CD4-positive, alpha-beta T cell treated with Interleukin-10 for 1 hour (primary cell): Measurements from ENCODE around the gene LINGO1.

Experiments used
- DNase-seq: peaks from one replicate; pipeline ENCODE4 v3.0.0-alpha.2; 2020

Gene LINGO1

DNA sequence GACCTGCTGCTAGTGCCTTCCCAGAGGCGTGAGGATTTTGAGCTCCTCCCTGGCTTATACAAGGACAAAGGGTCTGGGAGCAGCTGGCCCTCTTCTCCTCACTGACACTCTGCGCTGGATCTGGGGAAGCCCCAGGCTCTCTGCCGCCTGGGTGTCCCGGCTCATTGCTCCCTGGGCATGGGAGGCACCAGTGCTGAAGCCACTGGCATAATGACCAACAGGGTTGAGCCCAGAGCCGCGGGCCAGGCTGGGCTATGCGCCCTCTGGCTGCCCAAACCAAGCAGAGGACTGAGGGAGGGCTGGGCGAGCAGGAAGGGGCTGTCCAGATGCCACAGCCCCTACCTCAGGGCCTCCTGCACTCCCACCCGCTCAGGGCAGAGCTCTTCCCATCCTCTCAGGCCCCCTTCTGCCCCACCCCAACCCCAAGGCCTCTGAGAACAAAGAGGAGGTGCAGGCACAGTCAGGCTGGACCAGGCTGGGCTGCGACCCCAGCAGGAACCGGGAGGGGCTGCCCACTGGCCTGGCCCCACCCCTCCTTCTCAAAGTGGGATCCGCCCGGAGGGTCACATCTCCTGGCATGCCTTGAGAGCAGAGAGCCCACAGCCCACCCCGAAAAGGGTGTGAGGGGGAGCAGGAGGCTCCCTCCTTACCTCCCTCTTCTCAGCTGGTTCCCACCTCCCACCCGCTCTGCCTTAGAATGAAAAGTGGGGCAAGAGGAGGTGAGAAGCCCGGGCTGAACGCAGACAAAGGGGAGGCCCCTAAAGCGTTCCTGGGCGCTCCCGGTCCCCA is 1.6 kb downstream of the LINGO1 start:
- no peak for DNase-seq

DNA sequence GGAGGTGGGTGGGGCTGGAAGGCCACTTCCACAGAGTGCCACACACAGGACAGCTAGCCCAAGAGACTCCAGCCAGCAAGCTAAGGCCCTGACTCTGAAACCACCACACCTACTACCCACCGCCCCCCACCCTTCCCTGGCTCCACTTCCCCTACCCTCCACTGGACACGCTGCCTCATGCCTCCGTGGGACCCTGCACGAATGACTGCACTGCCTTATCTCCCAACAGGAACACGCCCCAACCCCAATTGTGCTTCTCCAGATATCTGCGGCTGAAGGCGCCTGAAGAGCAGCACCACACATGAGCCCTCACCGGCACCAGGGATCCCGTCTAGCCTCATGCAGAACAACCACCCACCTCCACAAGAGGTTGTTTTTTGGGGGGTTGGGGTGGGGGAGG is 2.7 kb downstream of the LINGO1 start:
- no peak for DNase-seq

DNA sequence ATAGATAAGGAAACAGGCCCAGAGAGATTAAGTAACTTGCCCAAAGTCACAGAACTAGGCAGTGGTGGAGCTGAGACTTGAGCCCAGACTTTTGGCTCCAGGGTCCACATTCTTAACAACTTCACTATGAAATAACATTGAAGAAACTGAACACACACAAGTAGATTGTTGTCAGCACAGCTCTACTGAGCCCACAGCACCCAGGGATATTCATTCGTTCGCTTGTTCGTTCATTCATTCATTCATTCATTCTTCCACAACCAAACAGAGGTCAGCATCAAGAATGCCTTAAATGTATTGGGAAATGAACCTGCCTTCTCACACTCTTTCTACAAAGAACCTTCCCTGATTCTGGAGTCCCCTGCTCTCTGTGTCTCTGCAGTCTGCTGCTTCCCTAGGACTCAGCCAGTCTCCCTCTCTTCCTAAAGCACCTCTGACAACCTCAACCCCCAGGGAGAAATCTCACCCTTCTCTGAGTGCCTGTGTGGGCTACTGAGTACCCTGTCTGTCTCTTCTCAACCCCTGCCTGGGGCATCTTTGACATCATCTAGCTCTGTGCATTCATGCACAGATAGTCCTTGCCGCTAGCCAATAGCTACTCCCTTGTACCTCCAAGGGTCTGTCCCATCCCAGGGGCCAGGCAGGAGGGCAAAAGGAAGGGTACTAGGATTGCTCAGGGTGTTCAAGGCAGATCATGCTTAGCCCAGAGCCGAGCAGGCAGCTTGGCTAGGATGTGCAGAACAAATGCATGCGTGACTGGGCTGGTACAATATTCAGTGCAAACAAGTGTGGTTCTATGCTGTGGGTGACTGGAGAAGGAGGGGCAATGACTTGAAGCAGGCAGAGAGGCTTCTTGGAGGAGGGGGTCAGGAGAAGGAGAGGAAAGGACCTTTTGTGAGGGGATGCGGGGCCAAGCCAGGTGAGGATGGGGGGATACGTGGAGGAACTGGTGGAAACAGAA is 3.4 kb downstream of the LINGO1 start:
- DNase-seq = no peak

DNA sequence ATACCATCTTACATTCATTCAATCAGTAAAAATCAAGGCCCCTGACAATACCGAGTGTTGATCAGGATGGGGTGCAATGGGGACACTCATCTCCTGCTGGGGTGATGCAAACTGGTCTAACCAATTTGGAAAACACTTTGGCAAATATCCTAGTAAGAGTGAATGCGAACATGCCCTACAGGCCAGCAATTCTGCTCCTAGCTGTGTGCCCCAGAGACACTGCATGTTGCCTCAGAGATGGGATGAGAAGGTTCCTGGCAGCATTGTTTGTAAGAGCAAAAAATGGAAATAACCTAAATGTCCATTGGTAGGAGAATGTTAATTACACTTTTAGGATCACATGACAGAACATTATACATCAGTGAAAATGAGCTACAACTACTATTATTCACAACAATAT is 4.7 kb downstream of the LINGO1 start:
- DNase-seq = no peak

DNA sequence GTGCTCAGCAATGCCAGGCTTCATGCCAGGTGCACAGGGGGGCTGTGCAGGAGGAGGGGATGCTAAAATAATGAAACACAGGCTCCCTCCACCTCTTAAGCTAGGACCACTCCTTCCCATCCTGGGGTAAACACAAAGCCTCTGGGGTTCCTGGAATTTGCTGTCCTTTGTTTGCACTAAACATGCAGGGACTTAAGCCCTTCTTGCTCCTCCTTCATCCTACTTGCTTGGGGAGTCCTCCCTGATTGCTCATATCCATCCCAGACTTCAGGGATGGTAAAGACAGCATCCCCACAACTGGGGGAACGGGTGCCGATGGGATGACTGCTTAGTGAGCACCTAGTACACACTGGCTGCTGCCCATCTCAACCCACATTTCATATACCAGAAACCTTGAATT is 5.1 kb downstream of the LINGO1 start:
- DNase-seq = no peak

DNA sequence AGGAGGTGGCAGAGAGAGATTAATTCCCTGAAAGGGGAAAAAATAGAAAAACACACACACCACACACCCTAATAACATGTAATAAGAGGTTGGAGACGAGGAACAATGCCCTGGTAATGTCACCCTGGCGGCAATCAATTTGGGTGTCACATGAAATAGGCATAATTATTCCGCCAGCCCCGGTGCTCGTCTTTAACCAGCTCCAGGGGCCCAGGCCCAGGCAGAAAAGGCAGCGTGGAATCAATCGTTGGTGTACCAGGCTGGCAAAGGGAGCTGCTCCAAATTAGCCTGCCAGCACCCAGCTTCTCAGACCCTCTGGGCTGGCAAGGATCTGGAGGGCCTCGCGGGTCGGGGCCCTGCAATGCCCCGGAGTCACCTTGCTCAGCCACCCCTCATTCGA is 5.6 kb downstream of the LINGO1 start:
- DNase-seq = no peak

DNA sequence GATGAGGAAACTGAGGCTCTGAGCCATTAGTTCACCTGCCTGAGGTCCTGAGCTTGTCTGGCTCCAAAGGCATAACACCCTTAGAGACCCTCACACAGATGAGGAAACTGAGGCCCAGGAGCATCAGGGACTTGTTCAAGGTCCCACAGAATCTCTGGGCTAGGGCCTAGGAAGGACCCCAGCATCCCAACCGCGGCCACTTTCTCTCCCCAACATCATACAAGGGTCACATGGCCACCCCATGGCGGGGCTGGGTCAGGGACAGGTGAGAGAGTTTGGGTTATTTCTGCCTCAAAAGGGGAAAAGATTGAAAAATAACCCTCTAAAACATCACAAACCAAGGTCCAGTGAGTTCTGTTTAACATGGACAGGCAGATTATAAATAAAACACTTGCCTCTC is 6.7 kb downstream of the LINGO1 start:
- no peak for DNase-seq

DNA sequence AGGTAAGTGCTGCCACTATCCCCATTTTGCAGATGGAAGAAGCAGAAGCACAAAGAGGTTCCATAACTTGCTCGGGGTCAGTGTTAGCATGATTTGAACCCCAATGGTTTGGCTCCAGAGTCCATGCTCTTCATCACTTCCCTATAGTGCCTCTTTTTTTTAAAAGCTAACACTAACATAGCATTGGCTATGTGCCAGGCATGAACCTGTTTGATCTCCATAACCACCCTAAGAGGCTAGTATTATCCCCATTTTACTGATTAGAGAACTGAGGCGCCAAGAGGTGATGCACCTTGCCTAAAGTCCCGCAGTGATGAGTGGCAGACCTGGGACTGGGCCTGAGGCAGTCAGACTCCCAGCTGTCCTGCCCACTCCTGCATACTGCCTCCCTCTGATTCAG is 7.3 kb downstream of the LINGO1 start:
- no peak for DNase-seq

DNA sequence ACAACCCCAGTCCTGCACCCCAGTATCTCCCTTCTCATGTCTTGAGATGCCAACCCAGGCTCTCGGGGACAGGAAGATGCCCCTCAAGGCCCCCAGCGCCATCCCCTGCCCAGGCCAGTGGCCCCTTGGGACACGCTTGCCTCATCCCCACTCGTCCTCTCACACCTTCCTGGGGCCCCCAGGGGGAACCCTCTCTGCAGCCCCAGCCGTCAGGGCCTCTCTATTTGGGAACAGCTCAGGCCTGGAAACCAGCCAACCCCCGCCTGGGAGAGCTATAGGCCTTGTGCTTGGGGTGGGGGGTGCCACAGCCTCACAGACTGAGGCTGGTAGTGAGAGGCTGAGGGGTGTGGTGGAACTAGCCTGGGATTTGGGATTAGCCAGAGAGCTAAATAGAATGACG is 7.8 kb downstream of the LINGO1 start:
- no peak for DNase-seq

DNA sequence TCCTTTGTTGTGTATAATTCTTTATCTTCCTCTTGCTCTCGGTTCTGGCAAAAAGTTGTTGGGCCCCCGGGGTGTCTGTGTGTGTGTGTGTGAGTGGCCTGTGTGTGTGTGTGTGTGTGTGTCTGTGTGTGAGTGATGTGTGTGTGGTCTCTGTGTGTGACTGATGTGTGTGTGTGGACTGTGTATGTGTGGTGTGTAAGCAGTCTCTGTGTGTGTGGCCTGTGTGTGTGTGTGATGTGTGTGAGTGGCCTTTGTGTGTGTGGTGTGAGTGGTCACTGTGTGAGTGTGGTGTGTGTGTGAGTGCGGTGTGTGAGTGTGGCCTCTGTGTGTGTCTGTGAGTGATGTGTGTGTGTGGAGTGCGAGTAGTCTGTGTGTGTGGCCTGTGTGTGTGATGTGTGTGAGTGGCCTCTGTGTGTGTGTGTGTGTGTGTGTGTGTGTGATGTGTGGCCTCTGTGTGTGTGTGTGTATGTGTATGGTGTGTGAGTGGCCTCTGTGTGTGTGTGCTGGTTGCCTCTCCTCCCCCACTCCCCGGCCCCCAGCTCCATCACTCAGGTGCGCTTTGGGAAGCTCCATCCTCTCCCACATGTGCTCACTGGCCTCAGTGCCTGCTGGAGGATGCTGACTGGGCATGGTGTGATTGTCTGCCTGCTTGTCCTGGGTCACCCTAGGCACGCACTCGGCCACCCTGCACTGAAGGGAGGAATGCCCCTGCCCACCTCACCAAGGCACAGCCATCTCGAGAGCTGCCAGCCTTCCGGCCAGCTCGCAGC is 8.8 kb downstream of the LINGO1 start:
- no peak for DNase-seq

DNA sequence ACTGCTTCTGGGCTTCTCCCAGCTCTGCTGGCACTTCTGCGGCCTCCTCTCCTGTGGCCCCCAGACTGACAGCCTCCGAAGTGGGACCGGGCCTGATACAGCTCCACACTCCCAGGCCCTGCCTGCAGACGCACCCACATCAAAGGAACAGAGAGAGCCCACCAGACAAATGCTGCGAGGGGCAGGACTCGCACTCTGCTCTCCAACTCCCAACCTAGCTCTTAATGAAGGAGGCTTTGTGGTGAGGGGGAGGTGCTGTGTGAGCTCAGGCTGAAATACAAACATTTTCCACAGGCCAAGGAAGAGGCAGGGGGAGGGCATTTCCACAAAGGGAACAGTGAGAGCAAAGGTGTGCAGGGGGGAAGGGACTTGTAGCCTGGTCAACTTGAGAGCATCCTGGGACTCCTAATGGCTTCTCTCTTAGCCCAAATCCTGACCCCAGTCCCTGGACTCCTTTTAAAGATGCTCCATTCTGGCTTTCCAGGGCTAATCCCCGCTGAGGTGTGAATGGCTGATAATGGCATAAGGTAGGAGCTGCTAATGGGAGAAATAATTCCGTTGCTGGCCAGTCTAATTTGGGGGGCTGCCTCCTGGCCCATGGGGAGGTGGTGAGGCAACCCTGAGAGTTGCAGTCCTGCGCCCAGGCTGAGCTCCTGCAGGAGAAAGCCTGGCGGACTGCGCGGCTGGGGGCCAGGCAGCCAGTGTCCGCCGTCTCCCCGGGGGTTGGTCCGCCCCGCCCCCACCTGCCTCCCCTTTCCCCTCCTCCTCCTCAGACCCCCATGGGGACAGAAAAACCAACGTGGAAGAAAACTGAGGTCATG is 9.6 kb downstream of the LINGO1 start:
- no peak for DNase-seq

DNA sequence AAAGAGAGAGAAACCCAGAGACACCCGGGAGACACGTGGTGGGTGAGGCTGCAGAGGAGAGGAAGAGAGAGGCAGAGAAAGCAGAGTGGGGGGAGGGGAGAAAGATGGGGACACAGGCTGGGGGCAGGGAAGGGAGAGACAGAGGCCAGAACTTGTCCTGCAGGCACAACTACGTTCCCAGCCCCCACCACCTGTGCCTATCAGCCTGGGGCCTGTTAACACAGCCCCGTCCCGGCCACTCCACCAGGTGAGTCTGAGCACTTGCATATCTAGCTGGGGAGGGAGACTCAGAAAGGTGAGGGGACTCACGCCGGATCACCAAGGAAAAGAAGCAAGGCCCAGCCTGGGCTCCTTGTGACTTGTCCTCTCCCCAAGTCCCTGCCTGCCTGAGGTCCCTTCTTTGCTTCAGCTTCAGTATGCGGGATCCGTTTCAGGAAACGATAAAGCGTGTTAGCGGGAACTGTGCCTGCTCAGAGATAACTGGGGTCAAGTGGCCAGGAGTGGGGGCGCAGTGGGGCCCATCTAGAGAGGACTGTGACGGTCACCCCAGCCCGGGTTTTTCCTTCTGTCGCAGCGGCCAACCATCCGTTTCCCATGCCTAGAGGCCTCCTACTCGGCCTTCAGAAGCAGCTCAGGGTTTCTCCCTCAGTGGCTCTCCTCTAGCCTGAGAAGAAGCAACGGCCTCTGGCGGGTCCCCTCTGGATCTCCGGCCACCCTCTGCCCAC is 10.3 kb downstream of the LINGO1 start:
- DNase-seq = no peak

DNA sequence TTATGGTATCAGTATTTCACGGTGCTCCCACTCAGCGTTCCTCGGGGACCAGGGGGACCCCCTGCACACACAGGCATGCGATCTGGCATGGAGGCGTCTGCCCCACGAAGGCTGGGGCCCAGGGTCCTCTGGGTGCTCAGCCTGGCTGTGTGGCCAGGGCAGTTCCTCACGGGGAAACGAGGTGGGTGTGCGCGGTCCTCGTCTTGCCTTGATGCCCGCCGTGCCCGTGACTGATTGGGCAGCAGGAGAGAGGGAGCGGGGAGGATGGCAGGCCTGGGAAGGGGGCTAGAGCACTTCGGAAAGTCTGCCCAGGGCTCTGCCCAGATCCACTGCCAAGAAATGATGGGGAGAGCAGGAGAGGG is 10.9 kb downstream of the LINGO1 start:
- DNase-seq = no peak

DNA sequence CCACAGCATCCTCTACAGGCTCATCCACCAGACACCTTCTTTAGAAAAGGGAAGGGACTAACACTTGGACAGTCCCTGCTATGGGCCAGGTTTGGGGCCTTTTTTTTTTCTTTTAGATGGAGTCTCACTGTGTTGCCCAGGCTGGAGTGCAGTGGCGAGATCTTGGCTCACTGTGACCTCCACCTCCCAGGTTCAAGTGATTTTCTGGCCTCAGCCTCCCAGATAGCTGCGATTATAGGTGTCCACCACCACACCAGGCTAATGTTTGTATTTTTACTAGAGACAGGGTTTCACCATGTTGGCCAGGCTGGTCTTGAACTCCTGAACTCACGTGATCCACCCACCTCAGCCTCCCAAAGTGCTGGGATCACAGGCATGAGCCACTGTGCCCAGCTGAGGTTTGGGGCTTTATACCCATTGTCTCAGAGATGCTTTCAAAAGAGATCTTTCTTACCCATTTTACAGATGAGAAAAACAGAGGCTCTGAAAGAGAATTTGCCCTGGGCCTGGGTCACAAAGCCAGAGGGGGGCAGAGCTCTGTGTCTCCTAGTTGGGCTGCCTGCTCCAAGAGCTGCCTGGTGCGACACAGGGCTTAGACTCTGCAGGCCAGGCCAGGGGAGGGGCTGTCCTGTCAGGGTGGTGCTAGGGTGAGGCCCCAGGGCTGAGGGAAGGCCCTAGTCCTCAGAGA is 11.6 kb downstream of the LINGO1 start:
- DNase-seq = no peak

DNA sequence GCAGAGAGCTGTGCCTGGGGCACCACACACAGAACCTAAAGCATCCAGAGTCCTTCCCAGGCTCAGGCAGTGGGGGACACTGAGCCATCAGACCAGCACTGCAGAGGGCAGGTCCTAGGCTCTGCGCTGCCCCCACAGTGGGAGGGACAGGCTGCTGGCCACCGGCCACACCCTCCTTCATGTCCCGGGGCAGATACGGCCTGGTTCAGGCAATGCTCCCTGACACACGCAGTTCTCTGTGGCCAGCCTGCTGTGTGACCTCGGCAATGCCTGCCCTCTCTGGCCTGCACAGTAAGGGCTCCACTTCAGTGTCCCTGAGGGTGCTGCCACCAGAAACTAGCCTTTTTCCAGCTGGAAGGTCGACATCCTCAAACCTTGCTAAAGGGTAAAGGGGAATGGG is 12.4 kb downstream of the LINGO1 start:
- DNase-seq = no peak

DNA sequence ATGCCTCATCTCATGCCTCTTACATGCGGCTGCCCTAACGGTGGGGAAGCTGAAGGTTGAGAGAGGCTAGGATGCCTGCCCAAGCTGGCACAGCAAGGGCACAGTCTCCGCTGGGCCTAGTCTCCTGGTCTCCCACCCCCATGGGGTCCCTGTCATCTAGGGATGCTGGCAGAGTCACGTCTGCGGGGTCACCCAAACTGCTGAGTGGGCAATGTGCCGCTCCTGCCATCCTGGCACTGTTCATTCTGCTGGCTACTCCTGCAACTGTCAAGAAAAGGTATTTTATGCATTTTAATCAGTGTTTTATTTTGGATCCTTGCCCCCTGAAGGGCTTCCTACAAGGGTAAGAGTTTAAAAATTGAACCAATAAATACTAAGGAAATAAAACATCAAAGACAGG is 12.8 kb downstream of the LINGO1 start:
- DNase-seq = no peak

DNA sequence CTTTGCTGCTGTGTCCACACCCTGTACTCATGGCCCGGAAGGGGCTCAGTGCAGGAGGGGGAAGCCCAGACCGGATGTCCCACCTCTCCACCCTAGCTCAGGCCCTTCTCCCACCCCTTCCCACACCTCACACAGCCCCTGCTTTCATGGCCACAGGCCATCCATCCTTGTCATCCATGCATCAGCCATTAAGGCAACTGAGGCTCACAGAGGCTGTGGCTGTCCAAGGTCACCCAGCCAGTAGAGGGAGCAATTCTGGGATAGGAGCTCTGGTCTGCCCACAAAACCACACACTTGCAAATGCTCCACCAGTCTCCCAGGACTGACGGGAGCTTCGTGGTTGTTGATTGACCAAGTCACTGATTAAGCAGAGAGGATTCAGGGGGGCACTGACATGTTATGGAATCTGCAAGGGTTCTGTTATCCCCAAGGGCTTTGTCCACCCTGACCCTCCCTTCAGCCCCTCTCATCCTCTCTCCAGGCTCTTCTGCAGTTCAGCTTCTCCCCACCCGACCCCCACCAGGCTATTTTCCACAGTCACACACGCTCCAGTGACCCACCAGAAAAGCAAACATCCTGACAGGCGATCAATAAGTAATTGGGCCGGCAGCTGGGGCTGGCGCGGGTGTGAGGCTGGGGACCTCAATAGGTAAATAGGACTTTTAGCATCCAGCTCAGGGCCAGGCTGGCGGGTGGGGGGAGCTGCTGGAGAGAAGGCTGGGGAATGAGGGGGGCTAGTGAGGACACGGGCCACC is 15.1 kb downstream of the LINGO1 start:
- DNase-seq = no peak

DNA sequence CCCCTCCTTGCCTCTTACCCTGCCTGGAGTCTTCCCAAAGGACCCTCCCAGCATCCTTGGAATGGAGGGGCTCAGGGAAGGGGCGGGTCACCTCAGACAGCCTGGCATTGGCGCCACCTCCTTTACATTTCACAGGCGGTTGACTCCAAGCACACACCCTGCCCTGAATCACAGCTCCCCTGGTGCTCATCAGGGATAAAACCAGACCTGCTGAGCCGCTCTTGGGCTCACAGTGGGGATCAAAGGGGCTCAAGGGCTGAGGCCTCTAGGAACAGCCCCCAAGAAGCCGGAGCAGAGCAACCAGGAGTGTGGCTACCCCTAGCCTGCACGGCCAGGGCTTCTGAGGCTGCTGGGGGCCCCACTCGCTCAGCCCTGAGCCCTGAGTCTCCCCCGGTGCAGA is 16.6 kb downstream of the LINGO1 start:
- no peak for DNase-seq

DNA sequence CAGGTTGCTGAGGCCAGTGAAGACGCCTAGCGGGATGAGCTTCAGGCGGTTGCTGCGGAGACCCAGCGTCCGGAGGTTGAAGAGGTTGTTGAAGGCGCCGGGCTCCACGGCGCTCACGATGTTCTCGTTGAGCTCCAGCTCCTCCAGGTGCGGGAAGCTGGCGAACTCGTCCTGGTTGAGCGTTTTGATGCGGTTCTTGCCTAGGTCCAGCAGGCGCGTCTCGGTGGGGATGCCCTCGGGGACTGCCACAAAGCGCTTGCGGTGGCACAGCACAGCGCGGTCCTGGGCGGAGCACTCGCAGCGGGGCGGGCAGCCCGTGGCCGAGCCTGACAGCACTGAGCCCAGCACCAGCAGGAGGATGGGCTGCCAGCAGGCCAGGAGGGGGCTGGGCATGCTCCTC is 17.2 kb downstream of the LINGO1 start:
- no peak for DNase-seq

DNA sequence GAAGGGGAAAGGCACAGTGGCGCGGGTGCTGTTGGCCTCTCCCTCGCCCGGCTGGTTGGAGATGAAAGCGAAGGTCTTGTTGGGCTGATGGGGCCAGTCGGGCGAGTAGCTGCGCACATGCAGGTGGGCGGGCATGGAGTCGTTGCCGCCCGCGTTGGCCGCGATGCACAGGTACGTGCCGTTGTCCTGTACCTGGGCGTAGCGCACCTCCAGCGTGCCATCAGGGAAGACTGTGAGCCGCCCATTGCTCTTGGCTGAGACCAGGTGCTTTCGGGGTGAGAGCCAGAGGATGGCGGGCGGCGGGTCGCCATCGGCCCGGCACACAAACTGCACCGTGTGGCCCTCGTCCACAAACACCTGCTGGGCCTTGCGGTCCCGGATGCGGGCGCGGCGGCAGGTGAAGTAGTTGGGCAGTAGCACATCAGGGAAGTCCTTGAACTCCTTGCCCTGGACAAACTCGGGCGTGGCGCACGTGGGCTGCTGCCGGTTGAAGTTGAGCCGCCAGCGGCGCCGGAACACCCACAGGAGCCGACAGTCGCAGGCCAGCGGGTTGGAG is 18.4 kb downstream of the LINGO1 start:
- DNase-seq = no peak
